ENCODE results near the gene PCSK6.
A peak's percentile ranks its signal among the peaks of the same experiment; 100 is the strongest.
"Not testable (repeated sequence)": the region's sequence is repeated elsewhere in the genome, so short reads cannot be mapped to it uniquely, and the experiment has no call there.

The PCSK6 gene

GRCh38 chr15:101303408-101303807 lies 186.1 kb downstream of the PCSK6 start:
- no peak for DNase-seq

- DNase-seq, result no peak
Measured at GRCh38 chr15:101296418-101297405, 192.8 kb downstream of the PCSK6 start.

- DNase-seq, result no peak
Measured at GRCh38 chr15:101295607-101296161, 193.8 kb downstream of the PCSK6 start.

GRCh38 chr15:101294731-101295606 lies 194.5 kb downstream of the PCSK6 start, which contains the start of gene SNRPA1:
Gene SNRPA1 (minus strand): TSS chr15:101295248. CDS start chr15:101295178, 70 bp downstream.
- DNase-seq, result peak; percentile 82

- no peak for DNase-seq
Measured at GRCh38 chr15:101293122-101293521, 196.4 kb downstream of the PCSK6 start.

- no peak for DNase-seq
Measured at GRCh38 chr15:101288905-101289513, 200.5 kb downstream of the PCSK6 start.

GRCh38 chr15:101287342-101287741 lies 202.2 kb downstream of the PCSK6 start:
- not testable (repeated sequence) for DNase-seq

GRCh38 chr15:101286471-101287114 lies 202.9 kb downstream of the PCSK6 start:
- DNase-seq, result no peak

GRCh38 chr15:101283931-101284330 lies 205.6 kb downstream of the PCSK6 start:
- DNase-seq, result no peak

- DNase-seq, result no peak
Measured at GRCh38 chr15:101280007-101280406, 209.5 kb downstream of the PCSK6 start.

GRCh38 chr15:101277943-101278564 lies 211.5 kb downstream of the PCSK6 start:
- no peak for DNase-seq

GRCh38 chr15:101277038-101277822 lies 212.3 kb downstream of the PCSK6 start, which contains the start of gene SELENOS:
Gene SELENOS (minus strand): TSS chr15:101277485. CDS start chr15:101277417, 68 bp downstream.
- peak; percentile 77 for DNase-seq

GRCh38 chr15:101276501-101277037 lies 212.9 kb downstream of the PCSK6 start:
- DNase-seq, result no peak

- DNase-seq, result no peak
Measured at GRCh38 chr15:101275018-101275417, 214.5 kb downstream of the PCSK6 start.

GRCh38 chr15:101273534-101273933 lies 216.0 kb downstream of the PCSK6 start:
- DNase-seq, result no peak

- no peak for DNase-seq
Measured at GRCh38 chr15:101272584-101272983, 216.9 kb downstream of the PCSK6 start.

GRCh38 chr15:101269479-101270223 lies 219.9 kb downstream of the PCSK6 start:
- DNase-seq, result no peak

- no peak for DNase-seq
Measured at GRCh38 chr15:101267320-101268104, 222.0 kb downstream of the PCSK6 start.

GRCh38 chr15:101266787-101267186 lies 222.7 kb downstream of the PCSK6 start:
- no peak for DNase-seq

Measured in NCI-H510A (cell line).